Endothelial cell of umbilical vein (primary cell): ENCODE results near the gene FBXL19. TPM values are rescaled to one million over a fixed set of nuclear protein-coding genes. Genes with fewer than 3 reads are reported as not detected.

ENCODE experiments used
- BruUV-seq: library from RNA; stranded (reverse); fragments of 400-500 nt; replicated peaks from 2 replicates; lab custom pipeline; 2021; lab: Mats Ljungman, UMichigan
- CTCF ChIA-PET: fragments of 300-600, 350-600 bp; sonication (Branson Sonifier 250); formaldehyde crosslinking; loops from one replicate; lab custom pipeline; 2021; ENCODE audit warnings: antibody characterized with exemption, inconsistent platforms; lab: Charles Lee
- POLR2A ChIA-PET: fragments of 300-600, 350-600 bp; sonication (Branson Sonifier 250); formaldehyde crosslinking; loops from one replicate; lab custom pipeline; 2021; ENCODE audit warnings: antibody characterized with exemption, inconsistent platforms; lab: Charles Lee
- DNase-seq: peaks from one replicate; pipeline ENCODE4 v3.0.0-alpha.2; 2011; ENCODE audit warnings: low read depth, low spot score
- FAIRE-seq: peaks from 2 replicates; lab custom pipeline; 2011; peaks lifted over from hg19 to GRCh38; lab: Jason Lieb, UNC
- H2AFZ ChIP-seq: 2 replicates; pipeline ENCODE4 v1.6.0; 2012; ENCODE audit warnings: low read depth, low read length, control low read depth, inconsistent platforms
- H3K27ac ChIP-seq: 2 replicates; pipeline ENCODE4 v1.5.1; 2011; ENCODE audit warnings: low read depth, mild to moderate bottlenecking, control low read depth, low read length, moderate library complexity; ENCODE audit not compliant: insufficient read depth
- H3K27me3 ChIP-seq, 2 experiments: 2 replicates each; pipeline versions ENCODE4 v1.6.0 to v1.6.1; 2011; ENCODE audit warnings: low read length in 2 of 2, mixed read lengths in 1 of 2; ENCODE audit not compliant: control insufficient read depth in 2 of 2, insufficient read depth in 2 of 2
- H3K36me3 ChIP-seq, 2 experiments: 2 replicates in 1 of 2; 3 replicates in 1 of 2; pipeline ENCODE4 v1.5.1; 2011; ENCODE audit warnings: low read length in 2 of 2, mild to moderate bottlenecking in 1 of 2, moderate library complexity in 1 of 2; ENCODE audit not compliant: control insufficient read depth in 2 of 2, insufficient read depth in 2 of 2; ENCODE audit errors: extremely low read depth in 1 of 2
- H3K4me1 ChIP-seq: 3 replicates; pipeline ENCODE4 v1.5.1; 2011; ENCODE audit warnings: mild to moderate bottlenecking, low read length; ENCODE audit not compliant: control insufficient read depth, insufficient read depth; ENCODE audit errors: extremely low read depth
- H3K4me2 ChIP-seq: 2 replicates; pipeline ENCODE4 v1.6.1; 2011; ENCODE audit warnings: low read length, control low read depth, mixed read lengths; ENCODE audit not compliant: insufficient read depth
- H3K4me3 ChIP-seq, 3 experiments: fragments of 200-600 bp in 1 of 3; sonication (generic), shearing (Covaris generic) in 1 of 3; replicated peaks in 1 of 3; 2 replicates each; pipeline ENCODE4 v1.5.1; 2011 to 2016; ENCODE audit warnings: control low read depth in 3 of 3, low read length in 3 of 3, mild to moderate bottlenecking in 2 of 3, inconsistent platforms in 1 of 3, low read depth in 1 of 3, moderate library complexity in 1 of 3; ENCODE audit not compliant: insufficient read depth in 1 of 3
- H3K79me2 ChIP-seq: 2 replicates; pipeline ENCODE4 v1.6.0; 2012; ENCODE audit warnings: low read length, inconsistent platforms; ENCODE audit not compliant: control insufficient read depth, insufficient read depth
- H3K9ac ChIP-seq: replicated peaks from 2 replicates; pipeline ENCODE3; 2011; ENCODE audit warnings: low read length, control low read depth; ENCODE audit not compliant: insufficient read depth; ENCODE audit errors: extremely low read depth
- H3K9me1 ChIP-seq: replicated peaks from 3 replicates; pipeline ENCODE4 v1.6.0; 2011; ENCODE audit warnings: mild to moderate bottlenecking, low read length; ENCODE audit not compliant: control insufficient read depth, insufficient read depth; ENCODE audit errors: extremely low read depth
- H3K9me3 ChIP-seq: replicated peaks from 2 replicates; pipeline ENCODE4 v1.5.1; 2012; ENCODE audit warnings: low read length, inconsistent platforms; ENCODE audit not compliant: control insufficient read depth, insufficient read depth
- H4K20me1 ChIP-seq: replicated peaks from 2 replicates; pipeline ENCODE3; 2011; ENCODE audit warnings: mild to moderate bottlenecking, low read length; ENCODE audit not compliant: control insufficient read depth, insufficient read depth; ENCODE audit errors: extremely low read depth
- CTCF ChIP-seq, 2 donors: IDR thresholded peaks; 1 replicate in 1 of 2; 2 replicates in 1 of 2; pipeline ENCODE4 v1.5.1; 2011; ENCODE audit warnings: low read length in 2 of 2, mild to moderate bottlenecking in 2 of 2, moderate library complexity in 2 of 2, control low read depth in 1 of 2, inconsistent platforms in 1 of 2, low read depth in 1 of 2; ENCODE audit not compliant: insufficient read depth in 1 of 2; ENCODE audit errors: extremely low read depth in 1 of 2
- EZH2 ChIP-seq: IDR thresholded peaks from 2 replicates; pipeline ENCODE4 v1.6.1; 2012; ENCODE audit warnings: borderline replicate concordance, low read depth, mild to moderate bottlenecking, moderate library complexity, low read length, inconsistent platforms; ENCODE audit not compliant: severe bottlenecking
- FOS ChIP-seq: IDR thresholded peaks from 2 replicates; pipeline ENCODE4 v1.6.1; 2011; ENCODE audit warnings: mild to moderate bottlenecking, low read length, moderate library complexity, borderline replicate concordance; ENCODE audit not compliant: insufficient read depth
- GATA2 ChIP-seq: IDR thresholded peaks from 2 replicates; pipeline ENCODE4 v1.7.0; 2011; ENCODE audit warnings: low read depth, mild to moderate bottlenecking, moderate library complexity, mixed read lengths, low read length; ENCODE audit not compliant: insufficient read length, insufficient read depth
- JUN ChIP-seq: IDR thresholded peaks from 2 replicates; pipeline ENCODE4 v1.6.1; 2011; ENCODE audit warnings: borderline replicate concordance, low read depth; ENCODE audit not compliant: insufficient read length, insufficient read depth
- MYC ChIP-seq: IDR thresholded peaks from one replicate; pipeline ENCODE4 v1.6.1; 2011; ENCODE audit warnings: mild to moderate bottlenecking, low read depth, low read length
- POLR2A ChIP-seq: IDR thresholded peaks from 2 replicates; pipeline ENCODE4 v1.6.1; 2012; ENCODE audit warnings: low read depth, mild to moderate bottlenecking, control low read depth, low read length
- POLR2AphosphoS5 ChIP-seq: IDR thresholded peaks from 2 replicates; pipeline ENCODE4 v1.6.1; 2012; ENCODE audit warnings: low read depth, mild to moderate bottlenecking, control low read depth, low read length, moderate library complexity; ENCODE audit not compliant: insufficient read depth
- dilution Hi-C: fragments of 300-500 bp; cut with MboI; formaldehyde crosslinking; loops from one replicate; pipeline ENCODE4 v1.15.0; 2019; ENCODE audit warnings: low sequenced_read_pairs; ENCODE audit not compliant: extremely low pct_ligation_motif_present
- intact Hi-C: fragments of 100-400 bp; cut with micrococcal nuclease; formaldehyde crosslinking; loops from one replicate; pipeline ENCODE4 v1.10.0; 2022
- polyA plus RNA-seq, 4 experiments: library from polyadenylated mRNA; depleted of rRNA in 3 of 4; stranded (reverse) in 3 of 4; unstranded in 1 of 4; fragments of >200 nt; gene quantifications; 2 replicates each; pipeline versions ENCODE4 v1.2.1 to v1.2.3, GENCODE V29; 2011 to 2012; ENCODE audit warnings: missing spikeins in 1 of 4
- total RNA-seq: library from RNA; stranded (reverse); gene quantifications from 2 replicates; pipeline ENCODE4 v1.2.3, GENCODE V29; 2021
- TF ChIP-seq, protein P1 (sequence below): IDR thresholded peaks from 2 replicates; pipeline ENCODE4 v1.6.1; 2011; ENCODE audit not compliant: insufficient read depth, insufficient read length

FBXL19 gene
- total and polyA plus RNA-seq, 2 donors (not counting 3 experiments of a cell fraction or from before 2014, with no cell fraction given) = 22.1 to 38.0 TPM

- Histone ChIP-seq H3K9me1 (no peaks in the 10 kb centered on the region), H3K4me2 (no peak overlapping the region), H3K9me3 (no peaks in the 10 kb centered on the region), H3K27ac (no peak overlapping the region), H2AFZ (no peak overlapping the region), H3K4me3 (no peak overlapping the region), H4K20me1 (no peaks in the 10 kb centered on the region), H3K79me2 (no peaks in the 10 kb centered on the region), H3K9ac (no peak overlapping the region), H3K4me1 (no peaks in the 10 kb centered on the region), H3K36me3 (peaks cover 8 to 32% of the 10 kb centered on the region in 2 experiments), H3K27me3 (no peaks in the 10 kb centered on the region)
- dilution Hi-C loops = no loop called here
- TF ChIP-seq, protein P1, sequence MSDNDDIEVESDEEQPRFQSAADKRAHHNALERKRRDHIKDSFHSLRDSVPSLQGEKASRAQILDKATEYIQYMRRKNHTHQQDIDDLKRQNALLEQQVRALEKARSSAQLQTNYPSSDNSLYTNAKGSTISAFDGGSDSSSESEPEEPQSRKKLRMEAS = no peak
- no peak for TF ChIP-seq POLR2AphosphoS5
- no peak for TF ChIP-seq CTCF (IDR thresholded peaks at IDR 0.05; ENCODE audit: extremely low read depth in 1 of 2, insufficient read depth in 1 of 2, low read depth in 1 of 2, low read length in 2 of 2)
- no peak for TF ChIP-seq GATA2
- no peak for TF ChIP-seq POLR2A
- no peak for TF ChIP-seq FOS
- TF ChIP-seq EZH2 = no peak
- TF ChIP-seq MYC = no peak
- no peak for TF ChIP-seq JUN
- POLR2A ChIA-PET = no interaction called here
- intact Hi-C loops = loop anchor here (10.0 kb wide), 1 partner anchor 714 kb away; no protein-coding TSS in a partner anchor
- CTCF ChIA-PET = interaction anchor here (3.2 kb wide), 1 partner anchor 463 kb away, joined by 18 read pairs; the partner anchor contains the start of gene ZNF843
- no peak for DNase-seq
- no peak for FAIRE-seq
- BruUV-seq = no TSS peak
Observed at GRCh38 chr16:30980959-30981358, 57.6 kb downstream of the FBXL19 start.
